HG02642 (cell line): Measurements from ENCODE around the gene PRAME.
"Not testable (repeated sequence)": the region's sequence is repeated elsewhere in the genome, so short reads cannot be mapped to it uniquely, and the experiment has no call there.

ENCODE experiments used
- ATAC-seq: cut with Tn5 transposase; IDR thresholded peaks from one replicate; pipeline ENCODE4 v1.9.1; 2021; ENCODE audit warnings: mild to moderate bottlenecking; ENCODE audit not compliant: unreplicated experiment, poor library complexity

Gene PRAME

GRCh38 chr22:22581524-22581923 lies 22.5 kb upstream of the PRAME start:
- not testable (repeated sequence) for ATAC-seq

GRCh38 chr22:22579869-22580604 lies 21.0 kb upstream of the PRAME start:
- no peak for ATAC-seq

- no peak for ATAC-seq
Observed at GRCh38 chr22:22578702-22579424, 19.8 kb upstream of the PRAME start.

GRCh38 chr22:22576989-22577427 lies 17.9 kb upstream of the PRAME start:
- no peak for ATAC-seq

- ATAC-seq, result no peak
Observed at GRCh38 chr22:22576244-22576988, 17.4 kb upstream of the PRAME start.

GRCh38 chr22:22574361-22574760 lies 15.3 kb upstream of the PRAME start:
- no peak for ATAC-seq

- ATAC-seq, result no peak
Observed at GRCh38 chr22:22573047-22573889, 14.2 kb upstream of the PRAME start.

- no peak for ATAC-seq
Observed at GRCh38 chr22:22571862-22572261, 12.8 kb upstream of the PRAME start.

GRCh38 chr22:22571429-22571828 lies 12.4 kb upstream of the PRAME start:
- no peak for ATAC-seq

GRCh38 chr22:22569218-22569617 lies 10.2 kb upstream of the PRAME start:
- ATAC-seq, result no peak

- ATAC-seq, result no peak
Observed at GRCh38 chr22:22565981-22566380, 6.9 kb upstream of the PRAME start.

GRCh38 chr22:22558071-22558971 lies 744 bp downstream of the PRAME start:
- ATAC-seq, result no peak

- ATAC-seq, result no peak
Observed at GRCh38 chr22:22556995-22557925, 1.8 kb downstream of the PRAME start.

GRCh38 chr22:22556578-22556977 lies 2.5 kb downstream of the PRAME start:
- no peak for ATAC-seq

GRCh38 chr22:22555596-22555995 lies 3.5 kb downstream of the PRAME start:
- ATAC-seq, result no peak

GRCh38 chr22:22554587-22555284 lies 4.3 kb downstream of the PRAME start:
- ATAC-seq, result no peak

GRCh38 chr22:22553735-22554586 lies 5.1 kb downstream of the PRAME start:
- ATAC-seq, result no peak
